DND-41 (cell line): Measurements from ENCODE around the gene DNAH12.

Experiments
- ATAC-seq: fragments of 200-7000 bp; cut with Tn5 transposase; 3 replicates; pipeline ENCODE4 v1.9.1; 2021; ENCODE audit warnings: low read depth; ENCODE audit not compliant: insufficient read depth
- DNase-seq: peaks from one replicate; pipeline ENCODE4 v3.0.0-alpha.2; 2020
- H2AFZ ChIP-seq: 2 replicates; pipeline ENCODE4 v1.6.0; 2012; ENCODE audit warnings: low read depth, low read length
- H3K27ac ChIP-seq: 2 replicates; pipeline ENCODE4 v1.5.1; 2012; ENCODE audit warnings: low read length, inconsistent platforms
- H3K27me3 ChIP-seq: fragments of 200-600 bp; sonication (generic); 2 replicates; pipeline ENCODE4 v1.6.0; 2012; ENCODE audit warnings: low read length, mild to moderate bottlenecking, inconsistent platforms; ENCODE audit not compliant: insufficient read depth, poor library complexity
- H3K36me3 ChIP-seq: 2 replicates; pipeline ENCODE4 v1.5.1; 2012; ENCODE audit warnings: low read length, inconsistent platforms; ENCODE audit not compliant: insufficient read depth
- H3K4me1 ChIP-seq: 2 replicates; pipeline ENCODE4 v1.5.1; 2012; ENCODE audit warnings: mild to moderate bottlenecking, low read length; ENCODE audit not compliant: insufficient read depth
- H3K4me2 ChIP-seq: 2 replicates; pipeline ENCODE4 v1.6.0; 2012; ENCODE audit warnings: mild to moderate bottlenecking, moderate library complexity, low read length, inconsistent platforms; ENCODE audit not compliant: insufficient read depth
- H3K4me3 ChIP-seq, 2 experiments: fragments of 200-600 bp in 1 of 2; shearing (Covaris generic) in 1 of 2; 2 replicates each; pipeline ENCODE4 v1.5.1; 2012 to 2016; ENCODE audit warnings: inconsistent platforms in 2 of 2, low read length in 2 of 2, mild to moderate bottlenecking in 2 of 2, low read depth in 1 of 2, moderate library complexity in 1 of 2
- H3K79me2 ChIP-seq: 2 replicates; pipeline ENCODE4 v1.6.0; 2012; ENCODE audit warnings: low read length, inconsistent platforms; ENCODE audit not compliant: insufficient read depth
- H3K9ac ChIP-seq: 2 replicates; pipeline ENCODE4 v1.6.0; 2012; ENCODE audit warnings: low read depth, mild to moderate bottlenecking, inconsistent platforms, low read length, moderate library complexity
- H3K9me3 ChIP-seq: 2 replicates; pipeline ENCODE4 v1.5.1; 2012; ENCODE audit warnings: low read length, moderate library complexity, mild to moderate bottlenecking, inconsistent platforms; ENCODE audit not compliant: insufficient read depth, severe bottlenecking
- H4K20me1 ChIP-seq: 2 replicates; pipeline ENCODE4 v1.6.0; 2012; ENCODE audit warnings: low read length; ENCODE audit not compliant: insufficient read depth
- EZH2 ChIP-seq: IDR thresholded peaks from 3 replicates; pipeline ENCODE4 v1.6.1; 2012; ENCODE audit warnings: borderline replicate concordance, low read depth, mild to moderate bottlenecking, moderate library complexity, low read length, inconsistent platforms; ENCODE audit not compliant: severe bottlenecking
- TF ChIP-seq, protein P1 (sequence below): IDR thresholded peaks from 2 replicates; pipeline ENCODE4 v1.5.1; 2012; ENCODE audit warnings: borderline replicate concordance, low read length, moderate library complexity, mild to moderate bottlenecking; ENCODE audit not compliant: poor library complexity, severe bottlenecking; ENCODE audit errors: extremely low read depth

Gene DNAH12

DNA sequence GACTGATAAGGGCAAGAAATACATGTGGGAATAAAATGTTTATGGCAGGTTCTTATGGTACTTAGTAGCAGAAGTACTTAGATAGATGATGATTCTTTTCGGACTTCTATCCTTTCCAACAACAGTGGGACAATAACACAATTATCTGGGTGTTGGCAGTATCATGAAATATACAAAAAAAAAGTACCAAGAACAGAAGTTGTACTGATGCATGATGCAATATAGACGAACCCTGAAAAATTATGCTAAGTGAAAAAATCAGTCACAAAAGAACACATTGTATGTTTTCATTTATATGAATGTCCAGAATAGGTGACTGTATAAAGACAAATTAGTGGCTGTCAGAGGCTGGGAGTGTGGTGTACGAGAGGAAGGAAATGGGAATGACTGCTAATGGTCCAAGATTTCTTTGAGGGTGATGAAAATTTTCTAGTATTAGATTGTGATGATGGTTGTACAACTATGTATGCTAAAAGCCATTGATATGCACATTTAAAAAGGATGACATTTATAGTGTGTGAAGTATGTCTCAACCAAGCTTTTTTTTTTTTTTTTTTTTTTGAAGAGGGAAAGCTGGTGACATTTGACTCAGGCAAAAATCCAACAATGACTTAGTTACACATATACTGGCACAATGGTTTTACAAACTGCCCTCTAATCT lies 32.0 kb upstream of the DNAH12 start:
- no peak overlapping the region for H3K9ac ChIP-seq
- no peak for TF ChIP-seq EZH2
- TF ChIP-seq, protein P1, sequence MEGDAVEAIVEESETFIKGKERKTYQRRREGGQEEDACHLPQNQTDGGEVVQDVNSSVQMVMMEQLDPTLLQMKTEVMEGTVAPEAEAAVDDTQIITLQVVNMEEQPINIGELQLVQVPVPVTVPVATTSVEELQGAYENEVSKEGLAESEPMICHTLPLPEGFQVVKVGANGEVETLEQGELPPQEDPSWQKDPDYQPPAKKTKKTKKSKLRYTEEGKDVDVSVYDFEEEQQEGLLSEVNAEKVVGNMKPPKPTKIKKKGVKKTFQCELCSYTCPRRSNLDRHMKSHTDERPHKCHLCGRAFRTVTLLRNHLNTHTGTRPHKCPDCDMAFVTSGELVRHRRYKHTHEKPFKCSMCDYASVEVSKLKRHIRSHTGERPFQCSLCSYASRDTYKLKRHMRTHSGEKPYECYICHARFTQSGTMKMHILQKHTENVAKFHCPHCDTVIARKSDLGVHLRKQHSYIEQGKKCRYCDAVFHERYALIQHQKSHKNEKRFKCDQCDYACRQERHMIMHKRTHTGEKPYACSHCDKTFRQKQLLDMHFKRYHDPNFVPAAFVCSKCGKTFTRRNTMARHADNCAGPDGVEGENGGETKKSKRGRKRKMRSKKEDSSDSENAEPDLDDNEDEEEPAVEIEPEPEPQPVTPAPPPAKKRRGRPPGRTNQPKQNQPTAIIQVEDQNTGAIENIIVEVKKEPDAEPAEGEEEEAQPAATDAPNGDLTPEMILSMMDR: no peak
- H3K9me3 ChIP-seq: no peaks in the 10 kb centered on the region
- peaks cover 88% of the 10 kb centered on the region for H3K36me3 ChIP-seq
- H2AFZ ChIP-seq: no peak overlapping the region
- H3K4me1 ChIP-seq: no peaks in the 10 kb centered on the region
- DNase-seq (no peak), ATAC-seq (no peak)
- no peak overlapping the region for H3K4me2 ChIP-seq
- peaks cover 84% of the 10 kb centered on the region for H3K79me2 ChIP-seq
- H4K20me1 ChIP-seq: peaks cover 21% of the 10 kb centered on the region; the same call in 1 of the 2 replicates
- H3K27ac ChIP-seq: no peak overlapping the region
- H3K4me3 ChIP-seq: no peak overlapping the region
- no peaks in the 10 kb centered on the region for H3K27me3 ChIP-seq

DNA sequence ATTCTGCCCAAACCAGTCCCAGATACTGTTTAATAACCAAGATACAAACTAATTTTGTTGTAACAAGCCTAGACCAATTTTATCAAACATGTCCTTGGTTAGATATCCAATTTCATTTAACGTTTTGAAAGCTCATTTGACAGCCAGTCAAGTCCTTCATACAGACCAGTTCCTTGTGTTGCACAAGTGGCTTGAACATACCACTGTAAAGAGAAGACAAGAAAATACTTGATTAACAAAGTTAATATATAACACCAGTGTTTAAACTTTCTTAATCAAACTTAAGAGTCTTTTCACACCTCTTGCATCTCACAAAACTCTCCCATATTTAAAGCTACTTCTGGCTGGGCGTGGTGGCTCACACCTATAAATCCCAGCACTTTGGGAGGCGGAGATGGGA lies 28.0 kb upstream of the DNAH12 start:
- no peak for DNase-seq
- TF ChIP-seq EZH2: no peak
- TF ChIP-seq, protein P1: no peak
- Histone ChIP-seq H3K4me3 (no peak overlapping the region), H2AFZ (no peak overlapping the region), H3K36me3 (peaks cover 84% of the 10 kb centered on the region), H4K20me1 (peaks cover 9% of the 10 kb centered on the region; the same call in 1 of the 2 replicates), H3K9me3 (no peaks in the 10 kb centered on the region), H3K27ac (no peak overlapping the region), H3K27me3 (no peaks in the 10 kb centered on the region), H3K79me2 (peaks cover 60% of the 10 kb centered on the region), H3K4me1 (no peaks in the 10 kb centered on the region), H3K4me2 (no peak overlapping the region), H3K9ac (no peak overlapping the region)
- ATAC-seq: no peak

DNA sequence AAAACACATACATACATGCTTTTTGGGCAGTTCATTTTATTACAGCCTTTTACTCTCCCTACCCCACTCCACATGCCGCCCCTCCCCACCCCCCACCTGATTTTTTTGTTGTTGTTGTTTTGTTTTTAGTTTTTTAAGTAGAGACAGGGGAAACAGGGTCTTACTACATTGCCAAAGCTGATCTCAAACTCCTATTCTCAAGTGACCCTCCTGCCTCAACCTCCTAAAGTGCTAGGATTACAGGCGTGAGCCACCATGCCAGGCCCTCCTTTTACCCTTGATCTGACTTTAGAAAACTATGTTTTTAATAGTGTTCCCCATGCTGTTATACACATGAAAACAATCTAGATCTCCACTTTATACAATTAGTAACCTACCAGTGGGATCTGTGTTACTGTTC lies 26.7 kb upstream of the DNAH12 start:
- Histone ChIP-seq H3K27me3 (no peaks in the 10 kb centered on the region), H3K27ac (no peak overlapping the region), H3K36me3 (peaks cover 84% of the 10 kb centered on the region), H4K20me1 (peaks cover 4% of the 10 kb centered on the region; the same call in 1 of the 2 replicates), H3K4me2 (no peak overlapping the region), H2AFZ (no peak overlapping the region), H3K4me3 (no peak overlapping the region), H3K79me2 (peaks cover 60% of the 10 kb centered on the region), H3K9me3 (no peaks in the 10 kb centered on the region), H3K9ac (no peak overlapping the region), H3K4me1 (no peaks in the 10 kb centered on the region)
- DNase-seq: no peak
- ATAC-seq: no peak
- TF ChIP-seq, protein P1: no peak
- no peak for TF ChIP-seq EZH2
